GM21367 (cell line): ENCODE measurements around the gene CAMK4.
"Not testable (repeated sequence)": the region's sequence is repeated elsewhere in the genome, so short reads cannot be mapped to it uniquely, and the experiment has no call there.

ENCODE experiments used
- ATAC-seq: cut with Tn5 transposase; IDR thresholded peaks from one replicate; pipeline ENCODE4 v1.9.1; 2021; ENCODE audit not compliant: unreplicated experiment

CAMK4 gene

DNA sequence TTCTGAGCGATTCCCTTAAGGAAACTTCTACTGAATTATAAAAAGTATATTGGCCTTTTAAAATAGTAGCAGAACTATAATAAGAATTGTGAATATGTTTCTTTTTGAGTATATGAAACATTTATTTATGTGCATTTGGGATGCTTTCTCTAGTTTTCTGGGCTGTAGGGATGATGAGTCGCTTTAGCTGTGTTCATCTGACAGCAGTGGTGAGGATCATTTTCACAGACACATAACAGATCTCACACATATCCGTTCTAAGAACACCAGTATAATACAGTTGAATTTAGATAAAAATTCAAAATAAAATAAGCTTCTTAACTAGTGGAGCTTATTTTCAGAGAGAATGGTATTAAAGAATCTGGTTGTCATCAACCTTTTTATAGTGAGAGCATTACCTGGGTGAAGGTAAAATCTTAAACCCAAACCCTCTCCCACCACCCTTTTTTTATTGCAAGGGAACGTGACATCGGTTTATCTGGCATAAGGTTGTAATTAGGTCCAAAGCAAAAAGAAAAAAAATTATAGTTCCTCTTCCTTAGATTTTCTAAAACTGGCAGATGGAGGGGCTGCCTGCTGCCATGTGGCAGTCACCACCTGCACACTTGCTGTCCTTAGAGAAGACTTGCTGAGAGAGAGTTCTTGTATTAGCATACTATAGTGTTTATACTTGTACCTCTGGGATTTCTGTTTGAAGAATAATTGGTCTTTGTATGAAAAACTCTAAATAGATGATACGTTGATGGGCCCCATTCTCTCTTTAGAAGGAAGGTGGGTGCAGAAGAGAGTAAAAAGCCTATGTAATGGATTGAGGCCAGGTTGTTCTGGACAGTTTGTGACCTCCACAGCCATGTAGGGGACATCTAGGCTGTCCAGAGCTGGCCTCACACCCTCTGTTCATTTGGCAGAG, 86.8 kb downstream of the CAMK4 start:
- no peak for ATAC-seq

- ATAC-seq, result no peak
Measured at GRCh38 chr5:111311666-111312065, 87.5 kb downstream of the CAMK4 start.

GRCh38 chr5:111313017-111313724, 89.0 kb downstream of the CAMK4 start:
- no peak for ATAC-seq

DNA sequence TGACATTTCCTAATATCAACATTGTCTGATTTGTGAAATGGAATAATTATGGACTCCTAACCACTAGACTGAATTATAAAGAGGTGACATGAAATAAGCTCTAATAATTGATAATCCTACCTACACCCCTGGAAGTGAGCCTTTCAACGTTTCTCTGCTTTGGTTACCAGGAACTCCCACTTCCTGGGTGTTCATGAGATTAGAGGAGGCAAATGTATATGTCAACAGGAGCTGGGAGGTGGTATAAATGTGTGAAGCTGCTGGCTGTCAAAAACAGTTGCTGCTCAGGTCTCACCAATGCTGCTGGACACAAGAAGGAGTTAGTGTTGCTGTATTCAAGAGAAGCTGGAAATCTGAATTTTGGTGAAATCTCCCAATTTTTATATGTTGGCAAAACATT, 96.8 kb downstream of the CAMK4 start:
- ATAC-seq, result no peak

GRCh38 chr5:111321376-111321775, 97.2 kb downstream of the CAMK4 start:
- ATAC-seq, result no peak

DNA sequence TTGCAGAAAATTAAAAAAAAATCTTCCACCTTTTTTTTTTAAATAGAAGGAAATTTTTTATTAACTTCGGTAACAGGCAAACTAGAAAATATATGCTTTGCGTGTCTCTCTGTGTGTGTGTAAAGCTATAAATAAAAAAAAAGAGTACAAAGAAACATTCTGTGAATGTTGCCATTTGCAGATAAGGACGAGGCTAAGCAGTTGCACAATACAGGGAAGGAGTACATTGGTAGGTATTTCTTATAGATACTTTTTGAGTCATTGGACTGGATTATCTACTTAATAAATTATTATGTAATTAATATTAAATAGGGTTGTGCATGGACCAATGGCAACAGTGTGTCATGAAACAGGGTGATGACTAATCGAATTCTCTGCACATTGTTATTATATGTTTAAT, 102.4 kb downstream of the CAMK4 start:
- no peak for ATAC-seq

- no peak for ATAC-seq
Measured at GRCh38 chr5:111337133-111337532, 112.9 kb downstream of the CAMK4 start.

DNA sequence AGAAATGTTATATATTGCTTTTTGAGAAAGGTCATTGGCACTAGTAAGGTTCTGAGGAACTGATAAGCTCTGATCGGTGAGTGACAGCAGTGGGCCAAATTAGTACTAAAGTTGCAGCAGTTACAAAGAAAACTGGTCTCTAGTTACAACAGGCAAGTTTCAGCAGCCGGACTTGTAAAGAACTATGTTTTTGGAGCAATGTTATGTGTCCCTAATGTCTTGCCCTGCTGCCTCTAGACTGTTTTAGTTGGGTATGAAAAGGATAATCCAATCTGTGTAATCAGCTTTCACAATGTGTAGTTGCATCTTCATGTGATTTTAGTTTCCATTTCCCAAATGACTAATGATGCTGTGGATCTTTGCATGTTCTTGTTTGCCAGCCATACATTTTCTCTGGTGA, 113.5 kb downstream of the CAMK4 start:
- peak; percentile 66 for ATAC-seq

DNA sequence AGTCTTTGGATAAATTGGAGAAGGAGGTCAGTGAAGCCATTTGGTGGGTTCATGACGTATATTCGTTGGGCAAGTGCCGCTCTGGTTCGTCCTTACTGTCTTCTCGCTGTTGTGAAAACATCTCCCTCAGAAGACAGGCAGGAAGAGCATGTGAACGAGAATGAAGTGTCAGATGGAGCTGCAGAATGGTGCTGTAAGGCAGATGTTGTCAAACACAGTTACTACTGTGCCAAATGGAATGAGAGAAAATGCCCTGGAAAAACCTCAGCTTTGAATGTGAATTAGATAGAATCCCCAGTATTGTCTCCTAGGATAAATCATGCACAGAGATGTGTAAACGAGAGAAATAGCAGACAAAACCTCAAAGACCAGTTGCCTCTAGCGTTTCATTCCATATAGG, 121.5 kb downstream of the CAMK4 start:
- ATAC-seq, result no peak

GRCh38 chr5:111347021-111347420, 122.8 kb downstream of the CAMK4 start:
- ATAC-seq, result no peak

GRCh38 chr5:111348661-111349329, 124.6 kb downstream of the CAMK4 start:
- no peak for ATAC-seq

DNA sequence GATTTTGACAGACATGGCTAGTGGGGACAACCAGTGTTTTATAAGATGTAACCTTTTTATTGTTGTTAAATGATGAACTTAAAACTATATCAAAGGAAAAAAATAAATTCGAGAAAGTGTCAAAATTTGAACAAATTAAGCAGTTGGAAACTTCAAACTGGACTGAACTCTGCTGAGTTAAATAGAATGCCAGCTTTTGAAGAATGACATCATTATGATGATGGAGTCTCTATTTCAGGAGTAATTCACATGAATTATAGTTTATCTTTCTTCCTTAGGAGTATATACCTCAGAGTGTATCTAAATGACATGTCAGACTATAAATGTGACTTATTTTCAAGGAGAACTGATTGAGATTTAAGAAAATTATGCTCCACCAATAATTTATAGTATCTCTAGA, 125.2 kb downstream of the CAMK4 start:
- no peak for ATAC-seq

DNA sequence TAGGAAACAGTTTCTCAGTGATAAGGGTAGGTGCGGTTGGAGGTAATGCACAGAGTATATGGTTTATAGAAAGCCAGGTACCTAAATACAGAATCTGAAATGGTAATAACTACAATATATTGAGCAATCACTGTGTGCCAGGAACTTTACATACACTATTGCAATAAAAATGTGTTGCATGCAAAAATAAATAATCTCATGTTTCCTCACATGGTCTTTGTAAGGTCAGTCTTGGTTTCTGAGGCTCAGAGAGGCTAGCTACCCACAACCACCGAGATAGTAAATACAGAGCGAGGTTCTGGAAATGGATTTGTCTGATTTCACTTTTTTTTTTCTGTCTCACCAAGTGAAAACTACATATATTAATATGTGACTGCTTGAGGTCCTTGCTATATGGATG, 128.9 kb downstream of the CAMK4 start:
- ATAC-seq, result no peak

GRCh38 chr5:111358726-111359125, 134.5 kb downstream of the CAMK4 start:
- not testable (repeated sequence) for ATAC-seq

DNA sequence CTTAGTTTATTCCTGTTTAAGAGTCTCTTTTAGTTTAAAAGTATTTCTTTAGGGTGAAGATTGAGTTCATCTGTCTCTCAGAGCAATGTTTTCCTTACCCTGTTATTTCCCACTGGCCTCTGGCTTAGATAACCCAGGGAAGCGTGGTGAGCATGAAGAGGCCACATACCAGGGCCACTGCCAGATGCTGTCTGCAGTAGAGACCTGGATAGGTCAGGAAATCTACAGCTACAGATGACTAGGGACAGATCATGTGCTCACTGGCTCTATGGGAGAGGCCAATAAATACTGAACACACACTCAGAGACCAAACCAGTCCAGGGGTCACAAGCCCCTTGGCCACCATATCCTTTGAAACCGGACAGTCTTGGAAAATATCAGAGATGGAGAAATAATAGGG, 136.0 kb downstream of the CAMK4 start:
- no peak for ATAC-seq

DNA sequence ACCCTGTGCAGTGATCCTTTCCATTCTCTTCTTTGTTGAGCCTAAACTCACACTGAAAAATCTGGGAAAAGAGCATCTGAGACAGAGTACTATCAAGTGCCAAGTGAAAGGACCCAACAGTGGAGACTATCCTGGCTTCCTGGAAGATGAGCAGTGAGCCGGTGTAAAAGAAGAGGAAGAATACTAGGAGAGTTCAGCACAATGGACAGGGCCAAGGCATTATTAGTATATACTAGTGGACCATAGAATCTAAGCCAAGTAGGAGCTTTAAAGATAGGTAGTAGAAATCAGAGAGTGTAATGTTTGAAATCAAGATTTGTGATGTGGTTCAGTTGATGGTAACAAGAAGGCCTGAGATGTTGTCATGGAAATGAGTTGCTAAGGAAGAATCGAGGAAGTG, 140.8 kb downstream of the CAMK4 start:
- ATAC-seq, result no peak

DNA sequence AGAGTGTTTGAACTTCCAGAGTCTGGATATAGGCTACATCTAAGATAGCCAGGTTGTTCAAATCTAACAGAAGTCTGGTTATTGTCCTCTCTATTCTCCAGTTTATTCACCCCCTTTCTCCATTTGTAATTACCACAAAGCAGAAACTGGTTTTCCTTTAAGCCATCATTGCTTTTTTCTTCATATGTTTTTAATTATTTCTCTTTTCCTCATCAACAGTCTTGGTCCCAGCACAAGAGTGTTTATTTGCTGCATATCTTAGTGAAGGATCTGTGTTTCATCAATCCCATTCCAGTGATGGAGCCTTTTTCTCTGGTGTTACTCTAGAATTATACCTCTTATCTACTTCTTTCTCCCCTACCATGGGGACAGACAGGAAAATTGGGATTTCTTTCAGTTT, 142.2 kb downstream of the CAMK4 start:
- ATAC-seq, result no peak

DNA sequence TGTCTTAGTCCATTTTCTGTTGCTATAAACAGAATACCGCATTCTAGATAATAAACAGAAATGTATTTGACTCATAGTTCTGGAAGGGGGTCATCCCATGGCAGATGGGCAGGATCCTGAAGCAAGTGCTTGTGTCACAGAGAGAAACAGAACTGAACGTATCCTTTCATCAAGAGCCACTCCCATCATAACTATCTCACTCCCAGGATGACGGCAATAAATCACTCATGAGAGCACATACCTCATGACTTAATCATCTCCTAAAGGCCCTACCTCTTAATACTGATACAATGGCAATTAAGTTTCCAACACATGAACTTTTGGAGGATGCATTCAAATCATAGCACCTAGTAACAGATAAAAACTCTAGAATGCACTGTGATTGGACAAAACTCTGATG, 142.9 kb downstream of the CAMK4 start:
- no peak for ATAC-seq

GRCh38 chr5:111372799-111373198, 148.6 kb downstream of the CAMK4 start:
- no peak for ATAC-seq

GRCh38 chr5:111374380-111374779, 150.2 kb downstream of the CAMK4 start:
- ATAC-seq, result no peak

DNA sequence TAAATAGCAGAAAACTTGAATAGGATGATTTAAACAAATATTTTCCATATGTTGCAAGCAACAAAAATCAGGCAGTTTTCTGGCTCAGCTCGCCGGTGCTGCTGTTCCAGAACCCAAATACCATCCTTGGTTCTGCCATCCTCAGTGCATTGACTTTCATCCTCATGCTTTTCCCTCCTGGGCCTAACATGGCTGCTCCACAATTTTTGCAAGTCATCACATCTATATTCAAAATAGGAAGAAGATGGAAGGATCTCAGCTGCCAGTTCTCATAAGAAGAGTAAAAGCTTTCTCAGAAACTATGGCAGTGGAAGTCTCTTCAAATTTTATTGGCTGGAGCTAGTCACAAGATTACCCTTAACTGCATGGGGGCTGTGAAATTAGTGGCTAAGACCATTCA, 151.5 kb downstream of the CAMK4 start:
- no peak for ATAC-seq

DNA sequence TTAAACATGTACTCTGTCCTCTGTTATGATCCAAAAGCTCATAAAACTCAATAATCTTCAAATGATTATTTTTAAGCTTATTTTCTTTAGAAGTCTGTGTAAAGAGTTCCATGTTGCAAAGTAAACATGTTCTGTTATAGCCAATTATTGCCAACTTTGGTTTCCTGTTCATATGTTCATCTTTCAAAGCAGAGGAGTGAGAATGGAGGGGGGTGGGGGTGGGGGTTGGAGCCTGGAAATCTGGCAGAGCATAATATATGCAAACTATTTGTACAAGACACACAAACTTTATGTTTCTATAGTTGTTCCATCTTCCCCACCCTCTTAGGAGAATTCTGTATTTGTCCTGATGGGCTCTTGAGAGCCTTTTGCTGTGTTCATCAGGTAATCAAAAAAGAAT, 153.1 kb downstream of the CAMK4 start:
- ATAC-seq, result no peak
